GM21723 (cell line): ENCODE data around the gene XPO4.

Experiments
- ATAC-seq: cut with Tn5 transposase; IDR thresholded peaks from one replicate; pipeline ENCODE4 v1.9.1; 2021; ENCODE audit warnings: mild to moderate bottlenecking, moderate library complexity; ENCODE audit not compliant: unreplicated experiment

Gene XPO4

GRCh38 chr13:20729633-20730585 lies 172.6 kb downstream of the XPO4 start:
- ATAC-seq, result no peak

- no peak for ATAC-seq
Measured at GRCh38 chr13:20728579-20729311, 173.8 kb downstream of the XPO4 start.

- ATAC-seq, result no peak
Measured at GRCh38 chr13:20727856-20728255, 174.7 kb downstream of the XPO4 start.
